Prostate gland (tissue), 2 donors: Measurements from ENCODE around the gene SSTR5. TPM values are rescaled to one million over a fixed set of nuclear protein-coding genes. Genes with fewer than 3 reads are reported as not detected.

Experiments used
- DNase-seq: peaks from one replicate; pipeline ENCODE4 v3.0.0-alpha.2; 2019; ENCODE audit warnings: low spot score
- H3K27ac ChIP-seq, 2 donors: fragments of 200-600 bp; sonication (generic); 2 replicates each; pipeline ENCODE4 v1.5.1; 2017 to 2019
- H3K27me3 ChIP-seq: fragments of 200-600 bp; sonication (generic); replicated peaks from 2 replicates; pipeline ENCODE4 v1.5.1; 2019; ENCODE audit not compliant: insufficient read depth
- H3K36me3 ChIP-seq, 2 donors: fragments of 200-600 bp; sonication (generic); 1 replicate in 1 of 2; 2 replicates in 1 of 2; pipeline versions ENCODE4 v1.5.1 to v1.8.1; 2017 to 2019
- H3K4me1 ChIP-seq: fragments of 200-600 bp; sonication (generic); replicated peaks from 2 replicates; pipeline ENCODE4 v1.5.1; 2019
- H3K4me3 ChIP-seq, 2 donors: fragments of 200-600 bp; sonication (generic); 2 replicates each; pipeline ENCODE4 v1.5.1; 2017 to 2019
- H3K9me3 ChIP-seq: fragments of 200-600 bp; sonication (generic); 2 replicates; pipeline ENCODE4 v1.5.1; 2017
- CTCF ChIP-seq, 4 experiments: fragments of 200-600 bp in 2 of 4; fragments of 450-650 bp in 2 of 4; sonication (generic) in 2 of 4; IDR thresholded peaks; 1 replicate in 3 of 4; 2 replicates in 1 of 4; pipeline ENCODE4 v1.5.1; 2016 to 2019; ENCODE audit warnings: antibody characterized with exemption in 4 of 4, mild to moderate bottlenecking in 2 of 4, moderate library complexity in 2 of 4
- POLR2A ChIP-seq: fragments of 450-650 bp; IDR thresholded peaks from one replicate; pipeline ENCODE4 v1.6.1; 2016; ENCODE audit warnings: antibody characterized with exemption, mild to moderate bottlenecking
- POLR2AphosphoS5 ChIP-seq: sonication (generic); formaldehyde crosslinking; IDR thresholded peaks from one replicate; pipeline ENCODE4 v1.6.1; 2017; ENCODE audit warnings: antibody characterized with exemption
- WGBS: methylation state at CpG from one replicate; pipeline ENCODE4 v1.1.5; 2018; 5-methylcytosine and 5-hydroxymethylcytosine counted together
- intact Hi-C: fragments of 100-400 bp; cut with DNase I; formaldehyde crosslinking; loops from one replicate; pipeline ENCODE4 v1.14.2; 2022
- total RNA-seq, 2 donors: library from RNA; depleted of rRNA; stranded (reverse); fragments of >200 nt; gene quantifications; one replicate each; pipeline ENCODE4 v1.1.0, GENCODE V29; 2016

Gene SSTR5
- total RNA-seq, 2 donors from 2014 or later, result 1.1 to 1.8 TPM

- no peak for TF ChIP-seq CTCF (IDR thresholded peaks at IDR 0.05)
- TF ChIP-seq POLR2A, result no peak
- Histone ChIP-seq H3K27me3 (no peaks in the 10 kb centered on the region), H3K27ac (no peak overlapping the region), H3K36me3 (no peaks in the 10 kb centered on the region), H3K9me3 (no peaks in the 10 kb centered on the region), H3K4me1 (peaks cover 12% of the 10 kb centered on the region), H3K4me3 (no peak overlapping the region)
- intact Hi-C loops, result no loop called here
- DNase-seq, result no peak
- WGBS, result 52% methylated on average over 55 of the region's 85 CpGs
Measured at GRCh38 chr16:1093284-1094123, 21.0 kb downstream of the SSTR5 start.

GRCh38 chr16:1094124-1094479 lies 21.6 kb downstream of the SSTR5 start:
- Histone ChIP-seq H3K4me1 (peaks cover 7% of the 10 kb centered on the region), H3K27ac (no peak overlapping the region), H3K36me3 (no peaks in the 10 kb centered on the region), H3K9me3 (no peaks in the 10 kb centered on the region), H3K27me3 (no peaks in the 10 kb centered on the region), H3K4me3 (no peak overlapping the region)
- 75% methylated on average over 13 of the region's 13 CpGs for WGBS
- intact Hi-C loops, result no loop called here
- no peak for DNase-seq
- no peak for TF ChIP-seq POLR2A
- no peak for TF ChIP-seq POLR2AphosphoS5
- TF ChIP-seq CTCF (IDR thresholded peaks at IDR 0.05), result no peak

GRCh38 chr16:1094601-1095449 lies 22.3 kb downstream of the SSTR5 start:
- no peak for TF ChIP-seq CTCF (IDR thresholded peaks at IDR 0.05)
- TF ChIP-seq POLR2AphosphoS5, result no peak
- no peak for TF ChIP-seq POLR2A
- H3K27ac ChIP-seq, result no peak overlapping the region
- H3K4me3 ChIP-seq, result no peak overlapping the region
- no peaks in the 10 kb centered on the region for H3K27me3 ChIP-seq
- 69% methylated on average over 29 of the region's 29 CpGs for WGBS
- H3K4me1 ChIP-seq, result no peaks in the 10 kb centered on the region
- intact Hi-C loops, result no loop called here
- no peaks in the 10 kb centered on the region for H3K36me3 ChIP-seq
- H3K9me3 ChIP-seq, result no peaks in the 10 kb centered on the region
- no peak for DNase-seq

GRCh38 chr16:1095450-1096168 lies 23.1 kb downstream of the SSTR5 start:
- Histone ChIP-seq H3K36me3 (no peaks in the 10 kb centered on the region), H3K9me3 (no peaks in the 10 kb centered on the region), H3K27ac (no peak overlapping the region), H3K27me3 (no peaks in the 10 kb centered on the region), H3K4me3 (no peak overlapping the region), H3K4me1 (no peaks in the 10 kb centered on the region)
- TF ChIP-seq CTCF (IDR thresholded peaks at IDR 0.05) (no peak), POLR2AphosphoS5 (no peak), POLR2A (no peak)
- no peak for DNase-seq
- intact Hi-C loops, result no loop called here
- WGBS, result 72% methylated on average over 14 of the region's 16 CpGs
